Neural cell (in vitro differentiated cells): ENCODE results near the gene ZBTB2. TPM values are rescaled to one million over a fixed set of nuclear protein-coding genes. Genes with fewer than 3 reads are reported as not detected.

Experiments
- H2AFZ ChIP-seq: fragments of 200-600, 300-800 bp; sonication (generic), shearing (Covaris generic); 2 replicates; pipeline ENCODE4 v1.6.0; 2014; ENCODE audit warnings: low read depth, mild to moderate bottlenecking, antibody characterized with exemption, low read length, moderate library complexity
- H3F3A ChIP-seq: fragments of 200-600 bp; shearing (Covaris generic); 2 replicates; pipeline ENCODE4 v1.6.1; 2016; ENCODE audit warnings: mild to moderate bottlenecking, moderate library complexity, mixed read lengths, antibody characterized with exemption, low read length; ENCODE audit not compliant: insufficient read depth, poor library complexity, severe bottlenecking
- H3K27ac ChIP-seq: fragments of 200-600, 300-800 bp; sonication (generic), shearing (Covaris generic); 2 replicates; pipeline ENCODE4 v1.5.1; 2014; ENCODE audit warnings: mild to moderate bottlenecking, low read length, moderate library complexity
- H3K27me3 ChIP-seq: fragments of 300-800, 200-600 bp; sonication (generic), shearing (Covaris generic); 2 replicates; pipeline ENCODE4 v1.6.0; 2014; ENCODE audit warnings: mild to moderate bottlenecking, low read depth, low read length, moderate library complexity; ENCODE audit not compliant: insufficient read depth
- H3K36me3 ChIP-seq: fragments of 300-800, 200-600 bp; sonication (generic), shearing (Covaris generic); 2 replicates; pipeline ENCODE4 v1.5.1; 2014; ENCODE audit warnings: mild to moderate bottlenecking, antibody characterized with exemption, low read length, moderate library complexity; ENCODE audit not compliant: insufficient read depth
- H3K4me2 ChIP-seq: fragments of 300-800, 200-600 bp; sonication (generic), shearing (Covaris generic); 2 replicates; pipeline ENCODE4 v1.6.0; 2014; ENCODE audit warnings: mild to moderate bottlenecking, low read length
- H3K4me3 ChIP-seq: fragments of 300-800, 200-600 bp; sonication (generic), shearing (Covaris generic); 2 replicates; pipeline ENCODE4 v1.5.1; 2014; ENCODE audit warnings: mild to moderate bottlenecking, low read length, moderate library complexity
- H3K79me2 ChIP-seq: fragments of 200-600 bp; shearing (Covaris generic); replicated peaks from 2 replicates; pipeline ENCODE4 v1.6.0; 2014; ENCODE audit warnings: mild to moderate bottlenecking, low read length, moderate library complexity; ENCODE audit not compliant: insufficient read depth
- H3K9ac ChIP-seq: fragments of 300-800, 200-600 bp; sonication (generic), shearing (Covaris generic); 2 replicates; pipeline ENCODE4 v1.6.1; 2016; ENCODE audit warnings: mild to moderate bottlenecking, low read length, mixed read lengths
- H3K9me2 ChIP-seq: fragments of 200-600 bp; shearing (Covaris generic); 2 replicates; pipeline ENCODE4 v1.6.1; 2016; ENCODE audit warnings: mild to moderate bottlenecking, low read length, mixed read lengths; ENCODE audit not compliant: insufficient read depth
- H3K9me3 ChIP-seq: fragments of 200-600, 300-800 bp; sonication (generic), shearing (Covaris generic); 2 replicates; pipeline ENCODE4 v1.6.1; 2016; ENCODE audit warnings: mild to moderate bottlenecking, mixed run types, low read length, moderate library complexity, mixed read lengths
- H4K20me1 ChIP-seq: fragments of 200-600 bp; shearing (Covaris generic); 2 replicates; pipeline ENCODE4 v1.6.1; 2016; ENCODE audit warnings: mild to moderate bottlenecking, mixed run types; ENCODE audit not compliant: insufficient read depth
- CTCF ChIP-seq: fragments of 450-650 bp; IDR thresholded peaks from 2 replicates; pipeline ENCODE4 v1.5.1; 2014; ENCODE audit warnings: antibody characterized with exemption, mild to moderate bottlenecking, moderate library complexity; ENCODE audit not compliant: poor library complexity, severe bottlenecking
- EP300 ChIP-seq: fragments of 450-650 bp; conservative IDR thresholded peaks from 2 replicates; pipeline ENCODE4 v1.6.1; 2014; ENCODE audit warnings: antibody characterized with exemption, mild to moderate bottlenecking, moderate library complexity; ENCODE audit not compliant: poor library complexity, severe bottlenecking
- EZH2 ChIP-seq: fragments of 200-600, 300-800 bp; shearing (Covaris generic), sonication (generic); IDR thresholded peaks from 2 replicates; pipeline ENCODE4 v1.6.1; 2014; ENCODE audit warnings: antibody characterized with exemption, low read length, borderline replicate concordance, mild to moderate bottlenecking; ENCODE audit not compliant: insufficient read depth, poor library complexity, severe bottlenecking
- MXI1 ChIP-seq: fragments of 450-650 bp; conservative IDR thresholded peaks from 2 replicates; pipeline ENCODE4 v1.6.1; 2014; ENCODE audit warnings: antibody characterized with exemption, mild to moderate bottlenecking; ENCODE audit not compliant: poor library complexity, severe bottlenecking
- POLR2AphosphoS5 ChIP-seq: IDR thresholded peaks from 2 replicates; pipeline ENCODE4 v1.6.1; 2012
- RAD21 ChIP-seq: fragments of 450-650 bp; conservative IDR thresholded peaks from 2 replicates; pipeline ENCODE4 v1.6.1; 2014; ENCODE audit warnings: antibody characterized with exemption, mild to moderate bottlenecking, moderate library complexity
- REST ChIP-seq: IDR thresholded peaks from 2 replicates; pipeline ENCODE4 v1.6.1; 2012; ENCODE audit warnings: borderline replicate concordance
- SMC3 ChIP-seq: fragments of 450-650 bp; conservative IDR thresholded peaks from 2 replicates; pipeline ENCODE4 v1.6.1; 2014; ENCODE audit warnings: antibody characterized with exemption, mild to moderate bottlenecking, moderate library complexity; ENCODE audit not compliant: poor library complexity
- TAF1 ChIP-seq: IDR thresholded peaks from 2 replicates; pipeline ENCODE4 v1.6.1; 2012; ENCODE audit warnings: low read depth
- polyA plus RNA-seq: library from polyadenylated mRNA; depleted of rRNA; stranded (reverse); fragments of >200 nt; gene quantifications from 2 replicates; pipeline ENCODE4 v1.2.3, GENCODE V29; 2014

Gene ZBTB2
- polyA plus RNA-seq, 1 donor from 2014 or later, result 10.3 TPM

GRCh38 chr6:151409260-151409659, 17.9 kb upstream of the ZBTB2 start:
- H2AFZ ChIP-seq, result no peak overlapping the region
- no peaks in the 10 kb centered on the region for H3K27me3 ChIP-seq
- no peaks in the 10 kb centered on the region for H3K79me2 ChIP-seq
- H3K9me3 ChIP-seq, result no peaks in the 10 kb centered on the region
- H3F3A ChIP-seq, result no peaks in the 10 kb centered on the region
- TF ChIP-seq EZH2 (no peak), TAF1 (no peak), SMC3 (no peak), RAD21 (no peak), REST (no peak), CTCF (no peak), MXI1 (no peak), POLR2AphosphoS5 (no peak), EP300 (no peak)
- no peak overlapping the region for H3K4me2 ChIP-seq
- no peak overlapping the region for H3K27ac ChIP-seq
- H3K36me3 ChIP-seq, result peaks cover 14% of the 10 kb centered on the region
- H3K9ac ChIP-seq, result no peak overlapping the region
- no peak overlapping the region for H3K4me3 ChIP-seq
- H4K20me1 ChIP-seq, result no peaks in the 10 kb centered on the region
- no peaks in the 10 kb centered on the region for H3K9me2 ChIP-seq

GRCh38 chr6:151408858-151409257, 17.5 kb upstream of the ZBTB2 start:
- Histone ChIP-seq H4K20me1 (no peaks in the 10 kb centered on the region), H3K4me3 (no peak overlapping the region), H3K9me2 (no peaks in the 10 kb centered on the region), H2AFZ (no peak overlapping the region), H3F3A (no peaks in the 10 kb centered on the region), H3K9me3 (no peaks in the 10 kb centered on the region), H3K79me2 (no peaks in the 10 kb centered on the region), H3K36me3 (peaks cover 14% of the 10 kb centered on the region), H3K9ac (no peak overlapping the region), H3K27me3 (no peaks in the 10 kb centered on the region), H3K27ac (no peak overlapping the region), H3K4me2 (no peak overlapping the region)
- TF ChIP-seq CTCF (no peak), SMC3 (no peak), RAD21 (no peak), EZH2 (no peak), EP300 (no peak), POLR2AphosphoS5 (no peak), TAF1 (no peak), MXI1 (no peak), REST (no peak)
